C1 segment of cervical spinal cord (tissue), 14 donors: ENCODE data around the gene GTPBP1.

ENCODE experiments used
- DNase-seq, 14 donors: peaks; one replicate each; lab custom pipeline; 2025; lab: John Stamatoyannopoulos, UW

Gene GTPBP1

GRCh38 chr22:38705235-38706100, at the start of gene GTPBP1:
GTPBP1 (plus strand) TSS chr22:38705944; CDS start chr22:38705956, 12 bp downstream.
- DNase-seq = peak; percentile 76 to 100 (median 98)

GRCh38 chr22:38656256-38657044, 49.3 kb upstream of the GTPBP1 start, which contains the start of the genes CBY1 and FAM227A:
CBY1 (plus strand) TSS chr22:38656638; CDS start chr22:38668055, 11,417 bp downstream.
FAM227A (minus strand) TSS chr22:38656392; CDS start chr22:38650168, 6,224 bp downstream.
- DNase-seq = peak; percentile 70 to 98 (median 92)

DNA sequence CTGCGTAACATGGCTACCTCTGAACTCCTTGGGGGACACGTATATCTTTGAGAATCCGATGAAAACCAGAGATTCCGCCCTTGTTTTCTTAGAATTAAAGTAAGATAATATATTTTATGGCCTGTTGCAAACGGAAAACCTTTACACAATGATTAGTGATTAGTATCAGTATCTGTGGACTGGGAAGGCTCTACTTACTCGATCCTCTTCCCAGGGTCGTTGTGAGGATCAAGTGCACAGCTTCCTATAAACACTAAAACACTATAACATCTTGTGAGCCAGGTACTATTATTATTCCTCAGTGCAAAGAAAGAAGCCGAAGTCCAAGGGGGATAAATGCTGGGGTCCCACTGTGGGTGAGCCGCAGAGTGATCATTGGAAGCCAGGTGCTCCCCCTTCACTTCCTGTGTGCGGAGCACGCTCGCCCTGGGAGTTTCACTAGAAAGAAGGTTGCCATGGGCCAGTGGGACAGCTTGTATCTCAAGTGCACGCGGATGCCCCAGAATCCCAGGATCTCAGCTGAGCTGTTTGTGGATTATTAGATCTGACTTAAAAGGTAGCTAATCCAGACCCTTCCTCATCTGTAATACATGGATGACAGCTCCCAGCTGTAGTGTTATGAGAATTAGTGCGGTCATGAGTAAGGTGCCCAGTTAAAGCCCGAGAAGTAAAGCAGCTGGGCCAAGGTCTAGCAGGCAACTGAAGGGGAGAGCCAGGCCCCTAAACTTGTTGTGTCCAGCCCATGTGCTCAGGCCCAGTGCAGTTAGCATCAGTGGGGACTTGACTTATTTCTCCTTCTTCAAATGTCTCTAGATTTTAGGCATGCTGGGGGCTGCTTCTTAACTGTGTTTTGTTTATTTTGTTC, 48.5 kb upstream of the GTPBP1 start:
- DNase-seq = peak in 1 of 14 donors; percentile 10

DNA sequence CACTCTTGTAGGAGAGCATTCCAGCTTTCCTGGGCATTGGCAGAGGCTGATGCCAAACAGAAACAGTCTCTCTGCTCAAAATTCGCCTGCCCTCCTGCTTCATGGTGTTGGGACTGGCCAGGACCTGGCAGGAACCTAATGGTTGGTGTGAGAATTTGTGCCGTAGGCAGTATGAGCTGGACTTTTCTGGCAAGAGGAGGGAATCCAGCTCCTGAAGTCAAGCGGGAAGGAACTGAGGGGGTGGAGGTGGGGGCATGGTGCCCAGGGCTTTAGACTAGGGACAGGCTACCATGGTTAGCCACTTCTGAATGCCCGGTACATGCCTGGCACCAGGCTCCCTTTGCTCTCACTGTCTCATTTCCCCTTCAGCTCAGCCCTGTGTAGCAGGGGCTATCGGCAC, 30.9 kb upstream of the GTPBP1 start:
- DNase-seq = peak in 9 of 14 donors; percentile 7 to 79 (median 36)

- no peak for DNase-seq
Observed at GRCh38 chr22:38675833-38676232, 29.9 kb upstream of the GTPBP1 start.

GRCh38 chr22:38681582-38682335, 24.0 kb upstream of the GTPBP1 start, which contains the start of gene TOMM22:
TOMM22 (plus strand) TSS chr22:38681957; CDS start chr22:38681979, 22 bp downstream.
- peak; percentile 29 to 92 (median 84) for DNase-seq

GRCh38 chr22:38684895-38685294, 20.8 kb upstream of the GTPBP1 start:
- DNase-seq = no peak

DNA sequence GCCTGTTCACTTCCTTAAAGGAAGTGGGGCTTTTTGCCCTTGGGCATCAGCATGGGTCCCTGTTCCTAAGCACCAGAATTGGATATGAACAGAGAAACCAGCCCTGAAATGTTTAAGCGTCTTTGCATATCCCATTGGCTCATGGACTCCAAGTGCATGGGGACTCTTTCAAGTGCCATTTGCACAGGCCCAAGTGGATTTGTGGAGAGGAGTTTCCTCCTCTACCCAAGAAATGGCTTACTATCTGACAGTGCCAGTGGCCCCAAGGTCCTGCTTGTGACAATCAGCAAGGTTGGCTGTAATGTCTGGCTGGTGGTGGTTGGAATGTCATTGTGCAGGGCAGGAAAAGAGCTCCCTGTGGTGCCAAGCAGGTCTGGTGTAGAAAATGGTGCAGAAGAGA, 20.0 kb upstream of the GTPBP1 start:
- DNase-seq = no peak

- no peak for DNase-seq
Observed at GRCh38 chr22:38689651-38690050, 16.1 kb upstream of the GTPBP1 start.

DNA sequence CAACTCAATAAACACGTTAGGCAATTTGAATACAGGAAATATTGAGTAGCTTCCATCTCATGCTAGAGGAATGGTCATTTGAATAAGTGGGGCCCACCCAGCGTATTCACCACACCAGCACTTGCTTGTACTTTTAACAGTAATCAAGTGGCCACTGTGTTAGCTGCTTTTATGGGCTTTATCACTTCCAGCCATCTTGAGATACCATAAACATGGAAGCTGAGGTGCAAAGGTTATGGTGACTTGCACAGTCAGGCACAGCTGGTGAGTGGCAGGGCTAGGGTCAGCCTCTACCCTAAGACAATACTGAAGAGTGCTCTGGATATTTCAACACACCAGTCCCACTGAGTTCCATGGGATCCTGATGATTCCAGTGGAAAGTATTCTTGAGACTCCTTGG, 11.7 kb upstream of the GTPBP1 start:
- DNase-seq = no peak

DNA sequence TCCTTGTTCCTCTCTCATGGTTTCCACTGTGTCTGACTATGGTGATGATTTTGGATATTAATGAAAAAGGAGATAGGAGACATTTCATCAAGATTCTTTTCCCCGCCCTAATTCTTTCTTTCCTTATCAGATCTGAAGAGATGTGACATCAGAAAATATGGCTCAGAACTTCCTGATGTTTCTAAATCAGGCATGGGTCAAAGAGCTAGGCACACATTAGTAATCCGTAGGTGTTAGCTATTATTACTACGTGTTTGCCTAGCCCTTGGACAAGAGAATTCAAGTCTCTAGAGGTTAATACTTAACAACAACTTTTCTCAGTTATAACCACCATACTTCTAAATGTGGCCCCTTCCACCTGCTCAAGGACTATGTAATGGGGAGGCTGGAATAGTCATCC, 10.8 kb upstream of the GTPBP1 start:
- DNase-seq = no peak

- no peak for DNase-seq
Observed at GRCh38 chr22:38696606-38697424, 8.9 kb upstream of the GTPBP1 start.

- no peak for DNase-seq
Observed at GRCh38 chr22:38697425-38698089, 8.2 kb upstream of the GTPBP1 start.

DNA sequence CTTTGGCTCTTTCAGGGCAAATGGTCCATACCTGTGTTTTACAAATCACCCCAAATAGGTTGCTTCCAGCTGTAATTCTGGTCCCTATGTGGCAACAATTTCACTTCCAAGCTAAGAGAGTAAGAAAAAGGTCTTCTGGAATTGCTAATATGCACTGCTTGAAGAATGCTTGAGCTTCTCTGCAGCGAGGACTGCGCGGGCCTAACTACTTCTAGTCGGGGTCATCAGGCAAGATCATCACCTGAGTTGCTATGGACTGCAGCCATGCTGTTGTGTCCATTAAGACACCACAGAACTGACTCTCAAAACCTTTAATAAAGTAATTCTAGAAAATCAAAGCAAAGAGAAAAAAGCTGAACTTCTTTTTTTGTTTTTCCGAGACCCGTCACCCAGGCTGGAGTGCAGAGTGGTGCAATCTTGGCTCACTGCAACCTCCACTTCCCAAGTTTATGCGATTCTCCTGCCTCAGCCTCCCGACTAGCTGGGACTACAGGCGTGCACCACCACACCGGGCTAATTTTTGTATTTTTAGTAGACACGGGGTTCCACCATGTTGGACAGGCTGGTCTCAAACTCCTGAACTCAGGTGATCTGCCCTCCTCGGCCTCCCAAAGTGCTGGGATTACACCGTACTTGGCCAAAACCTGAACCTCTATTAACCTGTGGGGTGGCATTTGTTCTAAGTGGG, 7.2 kb upstream of the GTPBP1 start:
- DNase-seq = no peak

- DNase-seq = no peak
Observed at GRCh38 chr22:38699143-38699542, 6.6 kb upstream of the GTPBP1 start.

DNA sequence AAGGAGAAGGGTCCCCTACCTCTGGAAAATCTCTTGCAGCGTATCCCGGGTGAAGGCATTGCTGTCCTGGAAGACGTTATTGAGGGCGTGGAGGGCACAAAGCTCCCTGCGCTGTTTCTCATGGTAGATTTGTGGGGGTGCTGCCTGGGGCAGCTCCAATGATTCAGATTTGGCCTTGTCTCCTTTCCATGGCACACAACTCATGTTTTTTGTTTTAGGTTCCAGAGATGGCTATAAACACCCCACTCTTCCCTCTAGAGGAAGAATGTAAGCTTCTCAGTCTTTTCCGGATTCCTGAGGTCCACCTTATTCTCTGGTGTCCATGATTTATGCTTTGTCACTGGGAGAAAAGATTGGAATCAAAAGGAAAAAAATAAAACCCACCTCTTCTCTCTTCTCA, 6.0 kb upstream of the GTPBP1 start:
- DNase-seq = peak in 1 of 14 donors; percentile 37

DNA sequence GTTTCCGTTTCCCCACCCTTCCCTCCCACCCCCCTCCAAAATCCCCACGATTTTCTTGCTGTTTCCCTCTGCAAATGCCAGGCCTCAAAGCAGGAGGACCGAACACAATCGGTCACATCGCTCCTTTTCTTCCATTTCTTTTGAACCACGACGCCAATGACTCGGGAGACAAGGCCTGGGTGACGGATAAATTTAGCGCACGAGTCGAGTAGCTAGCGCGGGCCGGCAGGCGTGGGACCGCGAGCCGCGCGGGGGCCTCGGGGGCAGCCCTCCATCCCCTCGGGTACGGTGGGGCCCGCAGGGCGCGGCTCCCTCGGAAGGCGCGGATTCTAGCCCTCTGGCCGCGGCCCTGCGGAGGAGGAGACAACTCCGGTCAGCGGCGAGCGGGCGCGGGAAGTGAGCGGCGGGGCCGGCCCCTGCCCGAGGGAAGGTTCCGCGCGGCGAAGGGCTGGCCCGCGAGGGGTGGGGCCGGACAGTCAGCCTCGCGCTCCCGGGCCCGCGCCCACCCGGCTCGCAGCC, 5.4 kb upstream of the GTPBP1 start:
- peak in 2 of 14 donors; percentile 67 to 68 for DNase-seq
